GM12878 (cell line): ENCODE data around the gene SFXN5. TPM values are rescaled to one million over a fixed set of nuclear protein-coding genes. Genes with fewer than 3 reads are reported as not detected.

Experiments used
- ATAC-seq: fragments of 200-7000 bp; cut with Tn5 transposase; 3 replicates; pipeline ENCODE4 v1.9.1; 2020; ENCODE audit warnings: mild to moderate bottlenecking, moderate library complexity
- BruUV-seq: library from RNA; stranded (reverse); fragments of 400-500 nt; replicated peaks from 2 replicates; lab custom pipeline; 2021; lab: Mats Ljungman, UMichigan
- CTCF ChIA-PET: fragments of 300-600 bp; sonication (Branson Sonifier 250); formaldehyde crosslinking; extraction: SDS; loops from one replicate; lab custom pipeline; 2021; ENCODE audit warnings: inconsistent platforms; lab: Yijun Ruan, JAX
- POLR2A ChIA-PET: fragments of 350-600 bp; formaldehyde crosslinking; extraction: SDS; loops from one replicate; lab custom pipeline; 2021; ENCODE audit warnings: inconsistent platforms; lab: Charles Lee
- RAD21 ChIA-PET: fragments of 300-600 bp; sonication (Branson Sonifier 250); formaldehyde crosslinking; loops from one replicate; lab custom pipeline; 2023; ENCODE audit warnings: antibody characterized with exemption; ENCODE audit not compliant: unreplicated experiment; lab: Charles Lee
- SMC1A ChIA-PET: fragments of 300-600 bp; sonication (Branson Sonifier 250); formaldehyde crosslinking; loops from one replicate; lab custom pipeline; 2023; ENCODE audit not compliant: unreplicated experiment, uncharacterized antibody; lab: Charles Lee
- DNase-seq: peaks from one replicate; pipeline ENCODE4 v3.0.0-alpha.2; 2011; ENCODE audit warnings: low read depth, low spot score
- FAIRE-seq: peaks from 3 replicates; lab custom pipeline; 2011; peaks lifted over from hg19 to GRCh38; lab: Jason Lieb, UNC
- H2AFZ ChIP-seq: 2 replicates; pipeline ENCODE4 v1.6.0; 2011; ENCODE audit warnings: low read depth, low read length, control low read depth; ENCODE audit not compliant: control insufficient read depth
- H3K27ac ChIP-seq: 2 replicates; pipeline ENCODE4 v1.5.1; 2011; ENCODE audit warnings: control low read depth; ENCODE audit not compliant: control insufficient read depth, insufficient read depth
- H3K27me3 ChIP-seq, 2 experiments: replicated peaks in 1 of 2; 2 replicates each; pipeline versions ENCODE4 v1.6.0 to v1.6.1; 2011; ENCODE audit warnings: low read length in 1 of 2; ENCODE audit not compliant: control insufficient read depth in 2 of 2, insufficient read depth in 2 of 2
- H3K36me3 ChIP-seq, 2 experiments: 2 replicates each; pipeline ENCODE4 v1.5.1; 2011; ENCODE audit warnings: low read length in 1 of 2; ENCODE audit not compliant: control insufficient read depth in 2 of 2, insufficient read depth in 2 of 2
- H3K4me1 ChIP-seq: 2 replicates; pipeline ENCODE4 v1.6.1; 2011; ENCODE audit warnings: mild to moderate bottlenecking, low read length, moderate library complexity, mixed read lengths; ENCODE audit not compliant: control insufficient read depth, insufficient read depth
- H3K4me2 ChIP-seq: 2 replicates; pipeline ENCODE4 v1.6.0; 2011; ENCODE audit warnings: control low read depth; ENCODE audit not compliant: control insufficient read depth, insufficient read depth
- H3K4me3 ChIP-seq: fragments of 200-600 bp; sonication (generic); 2 replicates; pipeline ENCODE4 v1.5.1; 2016
- H3K79me2 ChIP-seq: 2 replicates; pipeline ENCODE4 v1.6.0; 2011; ENCODE audit warnings: low read length; ENCODE audit not compliant: control insufficient read depth, insufficient read depth
- H3K9ac ChIP-seq: 2 replicates; pipeline ENCODE4 v1.8.0; 2011; ENCODE audit warnings: low read length, control low read depth, mixed read lengths; ENCODE audit not compliant: control insufficient read depth, insufficient read depth
- H3K9me3 ChIP-seq: replicated peaks from 3 replicates; pipeline ENCODE4 v1.5.1; 2011; ENCODE audit warnings: mild to moderate bottlenecking, low read length; ENCODE audit not compliant: control insufficient read depth, insufficient read depth
- H4K20me1 ChIP-seq: 2 replicates; pipeline ENCODE4 v1.6.0; 2011; ENCODE audit not compliant: control insufficient read depth, insufficient read depth
- ASH2L ChIP-seq: fragments of 300-600, 200-600 bp; sonication (generic); IDR thresholded peaks from 2 replicates; pipeline ENCODE4 v1.6.1; 2017; ENCODE audit warnings: low read depth, mild to moderate bottlenecking, borderline replicate concordance
- BCL11A ChIP-seq: IDR thresholded peaks from 2 replicates; pipeline ENCODE4 v1.6.1; 2011; ENCODE audit warnings: low read depth, low read length
- DPF2 ChIP-seq: fragments of 450-650 bp; IDR thresholded peaks from 2 replicates; pipeline ENCODE4 v1.6.1; 2017; ENCODE audit warnings: mild to moderate bottlenecking
- NFYB ChIP-seq: IDR thresholded peaks from 2 replicates; pipeline ENCODE4 v1.6.1; 2011; ENCODE audit warnings: low read depth, mild to moderate bottlenecking, low read length, improper control_type of control experiment, moderate library complexity; ENCODE audit not compliant: insufficient read depth
- PBX3 ChIP-seq: IDR thresholded peaks from 2 replicates; pipeline ENCODE4 v1.6.1; 2011; ENCODE audit warnings: mild to moderate bottlenecking, low read depth, low read length, moderate library complexity; ENCODE audit not compliant: insufficient replicate concordance
- RUNX3 ChIP-seq: IDR thresholded peaks from 2 replicates; pipeline ENCODE4 v1.6.1; 2012; ENCODE audit warnings: low read length, inconsistent platforms
- SMAD5 ChIP-seq: IDR thresholded peaks from 2 replicates; pipeline ENCODE4 v1.6.1; 2016; ENCODE audit warnings: antibody characterized with exemption, low read depth
- SUZ12 ChIP-seq: fragments of 200-600 bp; sonication (generic); IDR thresholded peaks from one replicate; pipeline ENCODE4 v1.6.1; 2018; ENCODE audit warnings: antibody characterized with exemption, mild to moderate bottlenecking; ENCODE audit not compliant: unreplicated experiment
- ZNF384 ChIP-seq: IDR thresholded peaks from 2 replicates; pipeline ENCODE4 v1.6.1; 2012; ENCODE audit warnings: low read depth, mild to moderate bottlenecking, low read length, improper control_type of control experiment, borderline replicate concordance
- WGBS: methylation state at CpG from one replicate; pipeline ENCODE4 v1.1.6; 2016; ENCODE audit warnings: low lambda C conversion rate; ENCODE audit not compliant: insufficient replicate concordance, insufficient coverage; ENCODE audit errors: missing lambda C conversion rate; 5-methylcytosine and 5-hydroxymethylcytosine counted together
- in situ Hi-C: fragments of 300-500 bp; cut with MboI; formaldehyde crosslinking; loops from 9 replicates; pipeline ENCODE4 v1.14.3; 2018; ENCODE audit warnings: mixed read lengths
- intact Hi-C: fragments of 100-400 bp; cut with micrococcal nuclease; formaldehyde crosslinking; loops from one replicate; pipeline ENCODE4 v1.14.2; 2022; ENCODE audit not compliant: unreplicated experiment
- polyA plus RNA-seq, 11 experiments: library from polyadenylated mRNA; depleted of rRNA in 4 of 11; unstranded in 6 of 11; stranded (reverse) in 5 of 11; fragments of >200 nt; fragmentation: Nextera tagmentation in 4 of 11; fragmentation: Illumina TruSeq in 1 of 11; extraction: Ambion mirVana in 4 of 11; extraction: Trizol in 1 of 11; gene quantifications; 1 replicate in 1 of 11; 2 replicates in 10 of 11; pipeline versions ENCODE4 v1.2.1 to v1.2.3, GENCODE V29; 2011 to 2016; ENCODE audit warnings: inconsistent platforms in 2 of 11, missing spikeins in 2 of 11, low read depth in 1 of 11
- total RNA-seq, 4 experiments: library from RNA; depleted of rRNA in 3 of 4; stranded (reverse); fragments of >200 nt in 3 of 4; fragmentation: Illumina TruSeq in 1 of 4; extraction: Trizol in 1 of 4; gene quantifications; 2 replicates each; pipeline versions ENCODE4 v1.2.1 to v1.2.3, GENCODE V29; 2013 to 2021

SFXN5 gene
- total and polyA plus RNA-seq, 10 of the 15 experiments (the other 5 are each of a cell fraction or from before 2014, with no cell fraction given), result 3.3 to 15.9 (median 11.2) TPM

- in situ Hi-C loops, result no loop called here
- Histone ChIP-seq H3K9ac (no peak overlapping the region), H4K20me1 (no peaks in the 10 kb centered on the region; the same call in 1 of the 2 replicates), H3K4me1 (no peaks in the 10 kb centered on the region), H3K79me2 (no peaks in the 10 kb centered on the region), H2AFZ (no peak overlapping the region), H3K9me3 (no peaks in the 10 kb centered on the region), H3K36me3 (no peaks in the 10 kb centered on the region), H3K4me2 (no peak overlapping the region), H3K27ac (no peak overlapping the region), H3K4me3 (no peak overlapping the region), H3K27me3 (no peaks in the 10 kb centered on the region; a peak in 1 of 4 replicates)
- ChIA-PET RAD21 (no interaction called here), SMC1A (no interaction called here), POLR2A (no interaction called here), CTCF (interaction anchor here (13.4 kb wide), 1 partner anchor 76 kb away, joined by 437 read pairs; the partner anchor contains the start of gene SPR)
- no peak for TF ChIP-seq ASH2L
- no peak for TF ChIP-seq ZNF384
- TF ChIP-seq NFYB, result no peak
- no peak for TF ChIP-seq BCL11A
- no peak for TF ChIP-seq DPF2
- TF ChIP-seq SUZ12, result no peak
- no peak for TF ChIP-seq RUNX3
- TF ChIP-seq SMAD5, result no peak
- no peak for TF ChIP-seq PBX3
- ATAC-seq (no peak), DNase-seq (no peak), FAIRE-seq (no peak)
- intact Hi-C loops, result no loop called here
- no TSS peak for BruUV-seq
- WGBS, result 73% methylated on average over 7 of the region's 8 CpGs
These were observed 103.2 kb downstream of the SFXN5 start for GRCh38 chr2:72968286-72968685.
